Embryonic facial prominence (tissue), 1 donor: ENCODE measurements around the gene DYDC2.

Experiments
- DNase-seq: peaks from one replicate; pipeline ENCODE4 v3.0.0-alpha.2; 2016; ENCODE audit errors: extremely low spot score

The DYDC2 gene

GRCh38 chr10:80371467-80371866, 14.9 kb downstream of the DYDC2 start:
- DNase-seq: no peak

GRCh38 chr10:80372675-80373074, 16.1 kb downstream of the DYDC2 start:
- no peak for DNase-seq

GRCh38 chr10:80373502-80373901, 16.9 kb downstream of the DYDC2 start:
- DNase-seq: no peak

GRCh38 chr10:80379701-80380100, 23.1 kb downstream of the DYDC2 start:
- no peak for DNase-seq

GRCh38 chr10:80380185-80380584, 23.6 kb downstream of the DYDC2 start:
- no peak for DNase-seq

- no peak for DNase-seq
Measured at GRCh38 chr10:80382989-80383388, 26.4 kb downstream of the DYDC2 start.

GRCh38 chr10:80390740-80391139, 34.2 kb downstream of the DYDC2 start:
- no peak for DNase-seq

- no peak for DNase-seq
Measured at GRCh38 chr10:80392250-80392649, 35.7 kb downstream of the DYDC2 start.

- no peak for DNase-seq
Measured at GRCh38 chr10:80394358-80394916, 37.9 kb downstream of the DYDC2 start.

GRCh38 chr10:80397014-80397413, 40.4 kb downstream of the DYDC2 start:
- no peak for DNase-seq

GRCh38 chr10:80400136-80400804, 43.7 kb downstream of the DYDC2 start:
- DNase-seq: no peak

GRCh38 chr10:80405035-80405434, 48.5 kb downstream of the DYDC2 start:
- DNase-seq: no peak

GRCh38 chr10:80405626-80406025, 49.0 kb downstream of the DYDC2 start:
- no peak for DNase-seq

- no peak for DNase-seq
Measured at GRCh38 chr10:80406204-80406603, 49.6 kb downstream of the DYDC2 start.

- no peak for DNase-seq
Measured at GRCh38 chr10:80407812-80408241, 51.2 kb downstream of the DYDC2 start.

GRCh38 chr10:80408242-80409101, 51.9 kb downstream of the DYDC2 start, which contains the start of gene PRXL2A:
Gene PRXL2A, plus strand, starts transcription at chr10:80408551. Its CDS starts 11,917 bp downstream, at chr10:80420468.
- no peak for DNase-seq

- DNase-seq: no peak
Measured at GRCh38 chr10:80409121-80409520, 52.5 kb downstream of the DYDC2 start.

GRCh38 chr10:80410122-80410521, 53.5 kb downstream of the DYDC2 start:
- DNase-seq: no peak

GRCh38 chr10:80410578-80411145, 54.1 kb downstream of the DYDC2 start:
- DNase-seq: no peak

- no peak for DNase-seq
Measured at GRCh38 chr10:80411267-80411668, 54.7 kb downstream of the DYDC2 start.

GRCh38 chr10:80411681-80412220, 55.2 kb downstream of the DYDC2 start:
- DNase-seq: no peak

- DNase-seq: no peak
Measured at GRCh38 chr10:80412486-80412885, 55.9 kb downstream of the DYDC2 start.
